ENCODE measurements around the gene PIGR. TPM values are rescaled to one million over a fixed set of nuclear protein-coding genes. Genes with fewer than 3 reads are reported as not detected.

PIGR gene
- total and polyA plus RNA-seq, 2 of the 8 experiments (the other 6 are each of a cell fraction or from before 2014, with no cell fraction given): not detected

DNA sequence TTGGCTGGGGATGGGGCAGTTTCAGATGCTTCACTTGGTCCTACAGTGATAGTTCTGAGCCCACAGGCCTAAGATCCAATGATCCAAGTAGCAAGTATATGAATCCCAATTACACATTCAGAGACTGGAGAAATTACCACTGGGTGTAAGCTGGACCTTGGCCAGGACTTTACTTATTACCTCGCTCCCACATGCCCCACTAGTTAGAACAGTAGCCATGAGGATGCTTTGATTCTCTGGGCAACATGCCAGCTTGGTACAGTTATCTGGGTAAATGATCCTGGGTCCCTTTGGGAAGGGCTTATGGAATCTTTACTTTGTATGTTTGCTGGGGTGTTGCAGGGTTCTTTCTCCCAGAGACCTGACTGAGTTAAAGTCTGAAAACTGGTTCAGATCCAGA lies 29.0 kb upstream of the PIGR start:
- no peaks in the 10 kb centered on the region for H4K20me1 ChIP-seq (replicated peaks in 1 of 2; ENCODE audit: control insufficient read depth in 1 of 2, insufficient read depth in 2 of 2, low read length in 2 of 2)
- H3K27ac ChIP-seq (ENCODE audit: low read depth, low read length): no peak overlapping the region
- H3K4me3 ChIP-seq (ENCODE audit: extremely low read depth in 1 of 4, insufficient read depth in 2 of 4, low read depth in 3 of 4, low read length in 4 of 4): no peak overlapping the region
- no peak overlapping the region for H4K5ac ChIP-seq (ENCODE audit: insufficient read length, low read depth, low read length)
- H2BK12ac ChIP-seq (ENCODE audit: low read depth, low read length): no peak overlapping the region
- H2BK15ac ChIP-seq (ENCODE audit: low read length): no peak overlapping the region
- DNase-seq (ENCODE audit: low read depth in 1 of 2, low spot score in 2 of 2) (no peak), FAIRE-seq (no peak)
- no peak overlapping the region for H3K4me2 ChIP-seq (ENCODE audit: insufficient read depth in 1 of 2, low read depth in 2 of 2, low read length in 2 of 2)
- no peaks in the 10 kb centered on the region for H3K79me1 ChIP-seq (ENCODE audit: low read depth, low read length)
- POLR2A ChIA-PET (ENCODE audit: partially characterized antibody): no interaction called here
- no peak overlapping the region for H2AK5ac ChIP-seq (ENCODE audit: low read depth, low read length)
- CTCF ChIA-PET (ENCODE audit: partially characterized antibody): interaction anchor here (8.9 kb wide), 1 partner anchor 37 kb away, joined by 188 read pairs; no protein-coding TSS in a partner anchor
- no peak overlapping the region for H3K4ac ChIP-seq (replicated peaks; ENCODE audit: insufficient read length, low read depth, low read length)
- H3K4me1 ChIP-seq (replicated peaks in 1 of 4; ENCODE audit: control insufficient read depth in 3 of 4, insufficient read depth in 4 of 4, low read length in 3 of 4): peaks cover 0 to 2% (median 0%) of the 10 kb centered on the region in 4 experiments; a peak in 1 of 7 replicates
- no peak overlapping the region for H3K9ac ChIP-seq (replicated peaks in 1 of 4; ENCODE audit: extremely low read depth in 1 of 4, low read depth in 3 of 4, low read length in 3 of 4)
- H3K9me3 ChIP-seq (ENCODE audit: insufficient read depth in 2 of 2, low read depth in 1 of 2, low read length in 1 of 2): no peaks in the 10 kb centered on the region
- H3K14ac ChIP-seq (ENCODE audit: insufficient read length): no peak overlapping the region
- no peaks in the 10 kb centered on the region for H3K79me2 ChIP-seq (ENCODE audit: control insufficient read depth in 1 of 2, insufficient read depth in 2 of 2, low read length in 2 of 2)
- no peaks in the 10 kb centered on the region for H3K36me3 ChIP-seq (ENCODE audit: control insufficient read depth in 2 of 4, insufficient read depth in 4 of 4, low read length in 3 of 4)
- H3K18ac ChIP-seq (ENCODE audit: extremely low read depth, low read length): no peak overlapping the region
- TF ChIP-seq POU5F1 (IDR thresholded peaks at IDR 0.05; ENCODE audit: low read depth, low read length) (no peak), NANOG (IDR thresholded peaks at IDR 0.05; ENCODE audit: insufficient read depth, low read depth, low read length, poor library complexity, severe bottlenecking) (no peak), SRF (IDR thresholded peaks at IDR 0.05; ENCODE audit: low read depth, low read length) (no peak), GTF2F1 (IDR thresholded peaks at IDR 0.05; ENCODE audit: borderline replicate concordance, low read depth, low read length) (no peak), RBBP5 (IDR thresholded peaks at IDR 0.05; ENCODE audit: borderline replicate concordance, low read depth, low read length) (no peak), YY1 (IDR thresholded peaks at IDR 0.05; ENCODE audit: low read depth, low read length) (no peak), CHD2 (IDR thresholded peaks at IDR 0.05; ENCODE audit: low read length) (no peak), ZNF274 (IDR thresholded peaks at IDR 0.05; ENCODE audit: borderline replicate concordance, extremely low read depth, low read length) (no peak), SUZ12 (IDR thresholded peaks at IDR 0.05; ENCODE audit: low read length) (no peak)
- no peaks in the 10 kb centered on the region for H3K27me3 ChIP-seq (replicated peaks in 1 of 4; ENCODE audit: control insufficient read depth in 3 of 4, extremely low read depth in 1 of 4, insufficient read depth in 3 of 4, low read length in 3 of 4)
- H2BK20ac ChIP-seq (ENCODE audit: low read length): no peak overlapping the region
- H3K23me2 ChIP-seq (ENCODE audit: low read depth, low read length): no peaks in the 10 kb centered on the region
- H3K23ac ChIP-seq (ENCODE audit: insufficient read length): no peak overlapping the region
- no peak overlapping the region for H4K8ac ChIP-seq (ENCODE audit: extremely low read depth, insufficient read depth, low read length)
- no peak overlapping the region for H2AFZ ChIP-seq (ENCODE audit: low read length)
- 85% methylated on average over 1 of the region's 1 CpG; no CpG with 5 or more reads in 1 of the 2 experiments for WGBS, 2 experiments (ENCODE audit: extremely low coverage in 1 of 2, insufficient coverage in 1 of 2, insufficient read length in 1 of 2, insufficient replicate concordance in 2 of 2, low coverage in 1 of 2, low lambda C conversion rate in 2 of 2, missing lambda C conversion rate in 1 of 2)
- no peak overlapping the region for H2BK120ac ChIP-seq (replicated peaks; ENCODE audit: low read depth, low read length)
- H3K56ac ChIP-seq (replicated peaks; ENCODE audit: insufficient read length, low read depth, low read length): no peak overlapping the region
- no peak overlapping the region for H4K91ac ChIP-seq (replicated peaks; ENCODE audit: insufficient read length, low read length)
- H2BK5ac ChIP-seq (ENCODE audit: low read depth, low read length): no peak overlapping the region
